GM12878 (cell line): ENCODE measurements around the gene LARP4. TPM values are rescaled to one million over a fixed set of nuclear protein-coding genes. Genes with fewer than 3 reads are reported as not detected.
"Not testable (repeated sequence)": the region's sequence is repeated elsewhere in the genome, so short reads cannot be mapped to it uniquely, and the experiment has no call there.

Experiments
- ATAC-seq: fragments of 200-7000 bp; cut with Tn5 transposase; 3 replicates; pipeline ENCODE4 v1.9.1; 2020; ENCODE audit warnings: mild to moderate bottlenecking, moderate library complexity
- BruUV-seq: library from RNA; stranded (reverse); fragments of 400-500 nt; replicated peaks from 2 replicates; lab custom pipeline; 2021; lab: Mats Ljungman, UMichigan
- CTCF ChIA-PET: fragments of 300-600 bp; sonication (Branson Sonifier 250); formaldehyde crosslinking; extraction: SDS; loops from one replicate; lab custom pipeline; 2021; ENCODE audit warnings: inconsistent platforms; lab: Yijun Ruan, JAX
- POLR2A ChIA-PET: fragments of 350-600 bp; formaldehyde crosslinking; extraction: SDS; loops from one replicate; lab custom pipeline; 2021; ENCODE audit warnings: inconsistent platforms; lab: Charles Lee
- RAD21 ChIA-PET: fragments of 300-600 bp; sonication (Branson Sonifier 250); formaldehyde crosslinking; loops from one replicate; lab custom pipeline; 2023; ENCODE audit warnings: antibody characterized with exemption; ENCODE audit not compliant: unreplicated experiment; lab: Charles Lee
- SMC1A ChIA-PET: fragments of 300-600 bp; sonication (Branson Sonifier 250); formaldehyde crosslinking; loops from one replicate; lab custom pipeline; 2023; ENCODE audit not compliant: unreplicated experiment, uncharacterized antibody; lab: Charles Lee
- DNase-seq: peaks from one replicate; pipeline ENCODE4 v3.0.0-alpha.2; 2011; ENCODE audit warnings: low read depth, low spot score
- FAIRE-seq: peaks from 3 replicates; lab custom pipeline; 2011; peaks lifted over from hg19 to GRCh38; lab: Jason Lieb, UNC
- H2AFZ ChIP-seq: 2 replicates; pipeline ENCODE4 v1.6.0; 2011; ENCODE audit warnings: low read depth, low read length, control low read depth; ENCODE audit not compliant: control insufficient read depth
- H3K27ac ChIP-seq: 2 replicates; pipeline ENCODE4 v1.5.1; 2011; ENCODE audit warnings: control low read depth; ENCODE audit not compliant: control insufficient read depth, insufficient read depth
- H3K27me3 ChIP-seq, 2 experiments: replicated peaks in 1 of 2; 2 replicates each; pipeline versions ENCODE4 v1.6.0 to v1.6.1; 2011; ENCODE audit warnings: low read length in 1 of 2; ENCODE audit not compliant: control insufficient read depth in 2 of 2, insufficient read depth in 2 of 2
- H3K36me3 ChIP-seq, 2 experiments: 2 replicates each; pipeline ENCODE4 v1.5.1; 2011; ENCODE audit warnings: low read length in 1 of 2; ENCODE audit not compliant: control insufficient read depth in 2 of 2, insufficient read depth in 2 of 2
- H3K4me1 ChIP-seq: 2 replicates; pipeline ENCODE4 v1.6.1; 2011; ENCODE audit warnings: mild to moderate bottlenecking, low read length, moderate library complexity, mixed read lengths; ENCODE audit not compliant: control insufficient read depth, insufficient read depth
- H3K4me2 ChIP-seq: 2 replicates; pipeline ENCODE4 v1.6.0; 2011; ENCODE audit warnings: control low read depth; ENCODE audit not compliant: control insufficient read depth, insufficient read depth
- H3K4me3 ChIP-seq: fragments of 200-600 bp; sonication (generic); 2 replicates; pipeline ENCODE4 v1.5.1; 2016
- H3K79me2 ChIP-seq: 2 replicates; pipeline ENCODE4 v1.6.0; 2011; ENCODE audit warnings: low read length; ENCODE audit not compliant: control insufficient read depth, insufficient read depth
- H3K9ac ChIP-seq: 2 replicates; pipeline ENCODE4 v1.8.0; 2011; ENCODE audit warnings: low read length, control low read depth, mixed read lengths; ENCODE audit not compliant: control insufficient read depth, insufficient read depth
- H3K9me3 ChIP-seq: replicated peaks from 3 replicates; pipeline ENCODE4 v1.5.1; 2011; ENCODE audit warnings: mild to moderate bottlenecking, low read length; ENCODE audit not compliant: control insufficient read depth, insufficient read depth
- H4K20me1 ChIP-seq: 2 replicates; pipeline ENCODE4 v1.6.0; 2011; ENCODE audit not compliant: control insufficient read depth, insufficient read depth
- WGBS: methylation state at CpG from one replicate; pipeline ENCODE4 v1.1.6; 2016; ENCODE audit warnings: low lambda C conversion rate; ENCODE audit not compliant: insufficient replicate concordance, insufficient coverage; ENCODE audit errors: missing lambda C conversion rate; 5-methylcytosine and 5-hydroxymethylcytosine counted together
- in situ Hi-C: fragments of 300-500 bp; cut with MboI; formaldehyde crosslinking; loops from 9 replicates; pipeline ENCODE4 v1.14.3; 2018; ENCODE audit warnings: mixed read lengths
- intact Hi-C: fragments of 100-400 bp; cut with micrococcal nuclease; formaldehyde crosslinking; loops from one replicate; pipeline ENCODE4 v1.14.2; 2022; ENCODE audit not compliant: unreplicated experiment
- polyA plus RNA-seq, 11 experiments: library from polyadenylated mRNA; depleted of rRNA in 4 of 11; unstranded in 6 of 11; stranded (reverse) in 5 of 11; fragments of >200 nt; fragmentation: Nextera tagmentation in 4 of 11; fragmentation: Illumina TruSeq in 1 of 11; extraction: Ambion mirVana in 4 of 11; extraction: Trizol in 1 of 11; gene quantifications; 1 replicate in 1 of 11; 2 replicates in 10 of 11; pipeline versions ENCODE4 v1.2.1 to v1.2.3, GENCODE V29; 2011 to 2016; ENCODE audit warnings: inconsistent platforms in 2 of 11, missing spikeins in 2 of 11, low read depth in 1 of 11
- total RNA-seq, 4 experiments: library from RNA; depleted of rRNA in 3 of 4; stranded (reverse); fragments of >200 nt in 3 of 4; fragmentation: Illumina TruSeq in 1 of 4; extraction: Trizol in 1 of 4; gene quantifications; 2 replicates each; pipeline versions ENCODE4 v1.2.1 to v1.2.3, GENCODE V29; 2013 to 2021
- TF ChIP-seq, protein P1 (sequence below): fragments of 450-650 bp; IDR thresholded peaks from 2 replicates; pipeline ENCODE4 v1.6.1; 2016; ENCODE audit warnings: mild to moderate bottlenecking
- TF ChIP-seq, protein P2 (sequence below): fragments of 450-650 bp; formaldehyde crosslinking; IDR thresholded peaks from 2 replicates; pipeline ENCODE4 v1.4.0; 2022; ENCODE audit warnings: mild to moderate bottlenecking, moderate library complexity

LARP4 gene
- total and polyA plus RNA-seq, 10 of the 15 experiments (the other 5 are each of a cell fraction or from before 2014, with no cell fraction given): 24.1 to 72.6 (median 35.6) TPM

DNA sequence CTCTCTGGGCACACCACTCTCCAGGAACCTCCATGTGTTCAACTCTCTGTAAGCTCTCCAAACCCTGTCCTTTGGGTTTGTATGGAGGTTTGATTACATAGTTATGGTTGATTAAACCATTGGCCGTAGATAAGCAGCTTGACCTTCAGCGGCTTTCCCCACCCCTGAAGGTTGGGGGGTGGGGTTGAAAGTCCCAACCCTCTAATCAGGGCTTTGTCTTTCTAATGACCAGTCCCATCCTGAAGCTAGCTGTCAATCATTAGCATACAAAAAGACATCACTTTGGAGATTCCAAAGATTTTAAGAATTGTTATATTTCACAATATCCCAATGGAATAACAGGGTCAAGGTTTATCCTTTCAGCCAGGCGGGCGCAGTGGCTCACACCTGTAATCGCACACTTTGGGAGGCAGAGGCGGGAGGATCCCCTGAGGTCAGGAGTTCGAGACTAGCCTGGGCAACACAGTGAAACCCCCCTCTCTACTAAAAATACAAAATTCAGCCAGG lies 12.7 kb upstream of the LARP4 start:
- SMC1A ChIA-PET: interaction anchor here (0.9 to 1.8 kb wide), 3 partner anchors 12 to 176 kb away, joined by 3 to 6 read pairs (median 5); no protein-coding TSS in a partner anchor
- H4K20me1 ChIP-seq: no peaks in the 10 kb centered on the region
- peak overlapping the region; percentile 75 for H2AFZ ChIP-seq
- FAIRE-seq: no peak
- TF ChIP-seq, protein P1, sequence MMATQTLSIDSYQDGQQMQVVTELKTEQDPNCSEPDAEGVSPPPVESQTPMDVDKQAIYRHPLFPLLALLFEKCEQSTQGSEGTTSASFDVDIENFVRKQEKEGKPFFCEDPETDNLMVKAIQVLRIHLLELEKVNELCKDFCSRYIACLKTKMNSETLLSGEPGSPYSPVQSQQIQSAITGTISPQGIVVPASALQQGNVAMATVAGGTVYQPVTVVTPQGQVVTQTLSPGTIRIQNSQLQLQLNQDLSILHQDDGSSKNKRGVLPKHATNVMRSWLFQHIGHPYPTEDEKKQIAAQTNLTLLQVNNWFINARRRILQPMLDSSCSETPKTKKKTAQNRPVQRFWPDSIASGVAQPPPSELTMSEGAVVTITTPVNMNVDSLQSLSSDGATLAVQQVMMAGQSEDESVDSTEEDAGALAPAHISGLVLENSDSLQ: peak; percentile 27; the same call in 1 of the 2 replicates
- TF ChIP-seq, protein P2, sequence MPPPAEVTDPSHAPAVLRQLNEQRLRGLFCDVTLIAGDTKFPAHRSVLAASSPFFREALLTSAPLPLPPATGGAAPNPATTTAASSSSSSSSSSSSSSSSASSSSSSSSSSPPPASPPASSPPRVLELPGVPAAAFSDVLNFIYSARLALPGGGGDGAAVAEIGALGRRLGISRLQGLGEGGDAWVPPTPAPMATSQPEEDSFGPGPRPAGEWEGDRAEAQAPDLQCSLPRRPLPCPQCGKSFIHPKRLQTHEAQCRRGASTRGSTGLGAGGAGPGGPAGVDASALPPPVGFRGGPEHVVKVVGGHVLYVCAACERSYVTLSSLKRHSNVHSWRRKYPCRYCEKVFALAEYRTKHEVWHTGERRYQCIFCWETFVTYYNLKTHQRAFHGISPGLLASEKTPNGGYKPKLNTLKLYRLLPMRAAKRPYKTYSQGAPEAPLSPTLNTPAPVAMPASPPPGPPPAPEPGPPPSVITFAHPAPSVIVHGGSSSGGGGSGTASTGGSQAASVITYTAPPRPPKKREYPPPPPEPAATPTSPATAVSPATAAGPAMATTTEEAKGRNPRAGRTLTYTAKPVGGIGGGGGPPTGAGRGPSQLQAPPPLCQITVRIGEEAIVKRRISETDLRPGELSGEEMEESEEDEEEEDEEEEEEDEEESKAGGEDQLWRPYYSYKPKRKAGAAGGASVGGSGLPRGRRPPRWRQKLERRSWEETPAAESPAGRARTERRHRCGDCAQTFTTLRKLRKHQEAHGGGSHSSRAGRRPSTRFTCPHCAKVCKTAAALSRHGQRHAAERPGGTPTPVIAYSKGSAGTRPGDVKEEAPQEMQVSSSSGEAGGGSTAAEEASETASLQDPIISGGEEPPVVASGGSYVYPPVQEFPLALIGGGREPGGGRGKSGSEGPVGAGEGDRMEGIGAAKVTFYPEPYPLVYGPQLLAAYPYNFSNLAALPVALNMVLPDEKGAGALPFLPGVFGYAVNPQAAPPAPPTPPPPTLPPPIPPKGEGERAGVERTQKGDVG (CRISPR knock-in tag): no peak
- TF ChIP-seq, all 136 proteins: peak for 1
- 76% methylated on average over 7 of the region's 7 CpGs for whole genome bisulfite sequencing
- H3K27ac ChIP-seq: no peak overlapping the region
- ATAC-seq: no peak
- in situ Hi-C loops: no loop called here
- no peak overlapping the region for H3K4me2 ChIP-seq
- H3K4me1 ChIP-seq: no peaks in the 10 kb centered on the region
- no TSS peak for BruUV-seq
- DNase-seq: no peak
- CTCF ChIA-PET: no interaction called here
- no peaks in the 10 kb centered on the region for H3K36me3 ChIP-seq
- RAD21 ChIA-PET: no interaction called here
- no peaks in the 10 kb centered on the region for H3K79me2 ChIP-seq
- no peaks in the 10 kb centered on the region for H3K9me3 ChIP-seq
- H3K9ac ChIP-seq: no peak overlapping the region
- POLR2A ChIA-PET: interaction anchor here (0.6 kb wide), 1 partner anchor 177 kb away, joined by 3 read pairs; no protein-coding TSS in a partner anchor
- H3K4me3 ChIP-seq: no peak overlapping the region
- H3K27me3 ChIP-seq: no peaks in the 10 kb centered on the region
- intact Hi-C loops: no loop called here

DNA sequence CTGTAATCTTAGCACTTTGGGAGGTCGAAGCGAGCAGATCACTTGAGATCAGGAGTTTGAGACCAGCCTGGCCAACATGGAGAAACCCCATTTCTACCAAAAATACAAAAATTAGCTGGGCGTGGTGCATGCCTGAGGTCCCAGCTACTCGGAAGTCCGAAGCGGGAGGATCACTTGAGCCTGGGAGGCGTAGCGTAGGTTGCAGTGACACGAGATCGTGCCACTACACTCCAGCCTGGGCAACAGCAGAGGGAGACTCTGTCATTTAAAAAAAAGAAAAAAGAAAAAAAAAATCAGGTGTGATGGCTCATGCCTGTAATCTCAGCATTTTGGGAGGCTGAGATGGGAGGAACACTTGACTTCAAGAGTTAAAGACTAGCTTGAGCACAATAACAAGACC lies 11.9 kb upstream of the LARP4 start:
- POLR2A ChIA-PET, in situ Hi-C loops, H3K4me1 ChIP-seq, RAD21 ChIA-PET, DNase-seq, ATAC-seq, H2AFZ ChIP-seq, H3K9me3 ChIP-seq, BruUV-seq, H3K36me3 ChIP-seq, H4K20me1 ChIP-seq, H3K27ac ChIP-seq, H3K79me2 ChIP-seq, FAIRE-seq, H3K9ac ChIP-seq, intact Hi-C loops, H3K4me2 ChIP-seq, H3K27me3 ChIP-seq, H3K4me3 ChIP-seq: not testable (repeated sequence)
- 83% methylated on average over 10 of the region's 10 CpGs for WGBS
- SMC1A ChIA-PET: interaction anchor here (1.4 kb wide), 1 partner anchor 12 kb away, joined by 5 read pairs; no protein-coding TSS in a partner anchor
- CTCF ChIA-PET: interaction anchor here (1.7 kb wide), 1 partner anchor 12 kb away, joined by 4 read pairs; no protein-coding TSS in a partner anchor
